AG04450 (cell line): Measurements from ENCODE around the gene WNT4. TPM values are rescaled to one million over a fixed set of nuclear protein-coding genes. Genes with fewer than 3 reads are reported as not detected.

Source experiments
- CTCF ChIA-PET: fragments of 300-600, 350-600 bp; formaldehyde crosslinking; extraction: SDS; loops from one replicate; lab custom pipeline; 2022; ENCODE audit warnings: antibody characterized with exemption, inconsistent platforms; lab: Charles Lee
- POLR2A ChIA-PET: fragments of 350-600 bp; formaldehyde crosslinking; extraction: SDS; loops from one replicate; lab custom pipeline; 2021; ENCODE audit warnings: antibody characterized with exemption, inconsistent platforms; lab: Yijun Ruan, JAX
- DNase-seq: peaks from one replicate; pipeline ENCODE4 v3.0.0-alpha.2; 2011; ENCODE audit warnings: low read depth, low spot score
- H3K27ac ChIP-seq: one replicate; pipeline ENCODE4 v1.5.1; 2012; ENCODE audit warnings: low read depth, low read length, control low read depth
- H3K27me3 ChIP-seq: one replicate; pipeline ENCODE4 v1.6.0; 2012; ENCODE audit warnings: low read length; ENCODE audit not compliant: control insufficient read depth, insufficient read depth
- H3K4me3 ChIP-seq: 2 replicates; pipeline ENCODE4 v1.5.1; 2011; ENCODE audit warnings: mild to moderate bottlenecking, low read depth, low read length, control low read depth
- H3K9me3 ChIP-seq: 2 replicates; pipeline ENCODE4 v1.5.1; 2012; ENCODE audit warnings: low read length; ENCODE audit not compliant: control insufficient read depth, insufficient read depth
- polyA plus RNA-seq: library from polyadenylated mRNA; depleted of rRNA; stranded (reverse); fragments of >200 nt; gene quantifications from 2 replicates; pipeline ENCODE4 v1.2.3, GENCODE V29; 2011
- TF ChIP-seq, protein P1 (sequence below): IDR thresholded peaks from 2 replicates; pipeline ENCODE4 v1.5.1; 2011; ENCODE audit warnings: low read depth, low read length, control low read depth, inconsistent platforms

The WNT4 gene
- polyA plus RNA-seq, 1 experiment, result not detected

DNA sequence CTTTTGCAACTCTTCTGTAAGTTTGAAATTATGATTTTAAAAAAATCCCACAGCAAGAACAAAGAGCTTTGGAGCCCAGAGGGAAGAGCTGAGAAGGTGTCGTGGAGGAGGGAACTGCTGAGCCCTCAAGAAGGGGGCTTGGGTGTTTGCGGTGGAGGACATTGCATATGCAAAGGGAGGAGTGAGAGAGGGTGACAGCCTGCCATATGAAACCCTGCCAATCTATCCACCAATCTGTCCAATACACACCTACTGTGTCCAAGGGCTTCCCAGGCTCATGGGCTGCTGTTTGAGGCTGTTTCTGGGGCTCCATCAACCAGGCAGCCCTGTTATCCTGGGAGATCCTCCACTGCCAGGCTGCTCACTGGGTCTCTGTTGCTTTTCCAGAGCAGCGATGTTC, 15.2 kb downstream of the WNT4 start:
- POLR2A ChIA-PET, result no interaction called here
- no peaks in the 10 kb centered on the region for H3K27me3 ChIP-seq
- H3K4me3 ChIP-seq, result no peak overlapping the region
- no peak overlapping the region for H3K27ac ChIP-seq
- CTCF ChIA-PET, result no interaction called here
- no peaks in the 10 kb centered on the region; the same call in 1 of the 2 replicates for H3K9me3 ChIP-seq
- no peak for DNase-seq
- TF ChIP-seq, protein P1, sequence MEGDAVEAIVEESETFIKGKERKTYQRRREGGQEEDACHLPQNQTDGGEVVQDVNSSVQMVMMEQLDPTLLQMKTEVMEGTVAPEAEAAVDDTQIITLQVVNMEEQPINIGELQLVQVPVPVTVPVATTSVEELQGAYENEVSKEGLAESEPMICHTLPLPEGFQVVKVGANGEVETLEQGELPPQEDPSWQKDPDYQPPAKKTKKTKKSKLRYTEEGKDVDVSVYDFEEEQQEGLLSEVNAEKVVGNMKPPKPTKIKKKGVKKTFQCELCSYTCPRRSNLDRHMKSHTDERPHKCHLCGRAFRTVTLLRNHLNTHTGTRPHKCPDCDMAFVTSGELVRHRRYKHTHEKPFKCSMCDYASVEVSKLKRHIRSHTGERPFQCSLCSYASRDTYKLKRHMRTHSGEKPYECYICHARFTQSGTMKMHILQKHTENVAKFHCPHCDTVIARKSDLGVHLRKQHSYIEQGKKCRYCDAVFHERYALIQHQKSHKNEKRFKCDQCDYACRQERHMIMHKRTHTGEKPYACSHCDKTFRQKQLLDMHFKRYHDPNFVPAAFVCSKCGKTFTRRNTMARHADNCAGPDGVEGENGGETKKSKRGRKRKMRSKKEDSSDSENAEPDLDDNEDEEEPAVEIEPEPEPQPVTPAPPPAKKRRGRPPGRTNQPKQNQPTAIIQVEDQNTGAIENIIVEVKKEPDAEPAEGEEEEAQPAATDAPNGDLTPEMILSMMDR, result no peak

DNA sequence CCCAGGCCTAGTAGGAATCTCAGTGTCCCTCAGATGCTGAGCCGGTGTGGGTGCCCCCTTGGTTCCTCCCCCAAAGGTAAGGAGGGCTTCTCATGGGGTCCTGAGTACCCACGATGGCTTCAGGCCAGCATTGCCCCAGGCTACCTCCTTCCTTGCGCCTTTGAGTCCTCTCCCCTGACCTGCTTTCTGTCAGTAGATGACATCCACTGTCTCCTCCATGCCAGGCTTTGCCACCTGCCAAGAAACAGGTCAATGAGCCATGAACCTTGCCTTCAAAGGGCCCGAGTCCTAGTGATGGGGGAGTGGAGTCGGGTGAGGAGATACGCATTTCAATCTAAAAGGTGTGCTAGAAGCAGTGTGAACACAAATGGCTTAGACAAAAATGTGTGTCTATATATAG, 15.6 kb downstream of the WNT4 start:
- CTCF ChIA-PET, result no interaction called here
- TF ChIP-seq, protein P1, result no peak
- Histone ChIP-seq H3K27ac (no peak overlapping the region), H3K4me3 (no peak overlapping the region), H3K9me3 (no peaks in the 10 kb centered on the region; the same call in 1 of the 2 replicates), H3K27me3 (no peaks in the 10 kb centered on the region)
- no peak for DNase-seq
- POLR2A ChIA-PET, result no interaction called here

DNA sequence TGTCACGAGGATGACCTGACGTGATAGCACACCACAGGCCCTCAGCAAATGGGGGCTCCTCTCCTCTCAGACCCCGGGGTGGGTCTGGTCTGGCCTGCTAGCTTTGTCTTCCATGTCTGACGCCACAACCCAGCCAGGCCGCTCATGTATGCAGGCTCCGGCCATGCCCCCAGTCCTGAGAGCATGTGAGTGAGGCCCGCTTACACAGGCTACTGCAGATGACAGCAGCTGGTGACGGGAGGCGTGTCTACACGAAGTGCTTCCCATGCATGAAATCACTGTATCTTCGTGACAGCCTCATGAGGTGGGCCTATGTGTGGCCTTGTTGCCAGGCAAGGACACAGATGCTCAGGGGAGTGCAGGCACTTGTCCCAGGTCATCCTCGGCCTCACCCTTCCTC, 16.4 kb downstream of the WNT4 start:
- ChIA-PET CTCF (no interaction called here), POLR2A (interaction anchor here (0.6 kb wide), 1 partner anchor 94 kb away, joined by 3 read pairs; no protein-coding TSS in a partner anchor)
- Histone ChIP-seq H3K27me3 (no peaks in the 10 kb centered on the region), H3K27ac (no peak overlapping the region), H3K9me3 (no peaks in the 10 kb centered on the region; the same call in 1 of the 2 replicates), H3K4me3 (no peak overlapping the region)
- TF ChIP-seq, protein P1, result no peak
- no peak for DNase-seq

DNA sequence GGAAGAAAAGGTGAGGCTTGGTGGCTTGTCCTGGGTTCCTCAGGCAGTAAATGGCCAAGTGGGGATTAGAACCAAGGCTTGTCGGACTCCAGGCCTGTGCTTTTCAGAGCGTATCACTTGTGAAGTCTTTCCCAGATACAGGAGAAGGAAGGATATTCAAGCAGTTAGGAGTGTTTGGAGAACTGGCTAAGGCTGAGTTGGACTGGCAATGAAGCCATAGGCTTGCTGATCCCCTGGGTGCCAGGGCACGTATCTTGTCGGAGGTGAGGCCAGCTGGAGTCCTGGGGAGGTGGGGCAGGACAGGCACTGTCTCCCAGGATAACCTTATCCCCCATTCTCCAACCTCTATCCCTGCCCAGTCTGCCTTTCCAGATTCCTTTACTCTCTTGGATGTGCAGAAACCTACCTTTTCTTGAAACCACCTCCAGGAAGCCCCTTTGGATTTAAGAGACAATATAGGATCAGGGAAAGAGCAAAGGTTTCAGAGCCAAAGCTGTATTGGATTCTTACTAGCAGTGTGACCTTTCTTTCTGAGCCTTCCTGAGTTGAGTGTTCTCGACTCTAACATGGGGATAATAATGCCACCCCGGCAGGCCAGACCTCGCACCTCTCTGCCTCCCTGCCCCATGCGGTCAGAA, 18.2 kb downstream of the WNT4 start:
- Histone ChIP-seq H3K9me3 (no peaks in the 10 kb centered on the region; the same call in 1 of the 2 replicates), H3K27ac (no peak overlapping the region), H3K4me3 (no peak overlapping the region), H3K27me3 (no peaks in the 10 kb centered on the region)
- ChIA-PET CTCF (no interaction called here), POLR2A (no interaction called here)
- TF ChIP-seq, protein P1, result no peak
- DNase-seq, result no peak

DNA sequence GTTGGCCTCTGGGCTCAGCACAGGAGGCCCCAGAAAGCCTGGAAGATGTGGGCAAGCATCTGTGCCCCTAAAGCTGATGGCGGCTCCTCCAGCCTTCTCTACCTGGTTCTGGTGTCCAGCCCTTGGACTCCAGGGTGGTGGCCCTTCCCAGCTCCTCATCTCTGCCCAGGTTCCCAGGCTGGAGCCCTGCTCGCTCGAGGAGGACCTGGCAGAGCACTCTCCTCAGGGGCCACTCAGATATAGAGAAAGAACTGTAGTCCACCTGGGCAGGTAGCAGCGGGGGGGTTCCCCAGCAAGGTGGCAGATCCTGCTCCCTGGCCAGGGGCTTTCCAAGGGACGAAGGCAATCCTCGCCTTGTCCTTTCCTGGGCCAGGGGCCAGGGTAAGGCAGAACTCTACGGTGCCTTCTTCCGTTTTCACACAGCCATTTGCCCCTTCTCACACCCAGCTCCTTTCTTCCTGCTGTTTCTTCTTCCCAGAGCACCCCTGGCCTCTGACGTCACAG, 18.9 kb downstream of the WNT4 start:
- Histone ChIP-seq H3K9me3 (no peaks in the 10 kb centered on the region; the same call in 1 of the 2 replicates), H3K27ac (no peak overlapping the region)
- POLR2A ChIA-PET, result no interaction called here

More for the DNA sequence above, 18.9 kb downstream of the WNT4 start:
- no peak for DNase-seq
- Histone ChIP-seq H3K4me3 (no peak overlapping the region), H3K27me3 (no peaks in the 10 kb centered on the region)
- CTCF ChIA-PET, result no interaction called here
- TF ChIP-seq, protein P1, result no peak
